ENCODE data around the gene CDCP1.

The CDCP1 gene

GRCh38 chr3:45075821-45076625 lies 70.2 kb downstream of the CDCP1 start:
- H3K4me3 ChIP-seq (ENCODE audit: low read length): no peak overlapping the region
- H3K27me3 ChIP-seq (replicated peaks; ENCODE audit: insufficient read depth, low read length): no peaks in the 10 kb centered on the region
- no peak for DNase-seq
- H3K4me1 ChIP-seq (ENCODE audit: low read length): no peaks in the 10 kb centered on the region
- H3F3A ChIP-seq (ENCODE audit: insufficient read depth, low read length): no peaks in the 10 kb centered on the region
- H3K9me2 ChIP-seq (replicated peaks; ENCODE audit: insufficient read depth, low read length): no peaks in the 10 kb centered on the region
- H3K9ac ChIP-seq (ENCODE audit: low read length): no peak overlapping the region
- H3K27ac ChIP-seq (ENCODE audit: low read length): no peak overlapping the region
- no peak overlapping the region for H3K4me2 ChIP-seq (ENCODE audit: low read depth, low read length)
- H3K79me2 ChIP-seq (ENCODE audit: low read length): no peaks in the 10 kb centered on the region
- H3K9me3 ChIP-seq (replicated peaks; ENCODE audit: insufficient read depth, low read length): no peaks in the 10 kb centered on the region
- no peak for TF ChIP-seq EZH2 (optimal IDR thresholded peaks at IDR 0.05; ENCODE audit: low read depth, low read length)
- no peak for TF ChIP-seq EZH2phosphoT487 (IDR thresholded peaks at IDR 0.05; ENCODE audit: low read length)
- TF ChIP-seq, protein P1, sequence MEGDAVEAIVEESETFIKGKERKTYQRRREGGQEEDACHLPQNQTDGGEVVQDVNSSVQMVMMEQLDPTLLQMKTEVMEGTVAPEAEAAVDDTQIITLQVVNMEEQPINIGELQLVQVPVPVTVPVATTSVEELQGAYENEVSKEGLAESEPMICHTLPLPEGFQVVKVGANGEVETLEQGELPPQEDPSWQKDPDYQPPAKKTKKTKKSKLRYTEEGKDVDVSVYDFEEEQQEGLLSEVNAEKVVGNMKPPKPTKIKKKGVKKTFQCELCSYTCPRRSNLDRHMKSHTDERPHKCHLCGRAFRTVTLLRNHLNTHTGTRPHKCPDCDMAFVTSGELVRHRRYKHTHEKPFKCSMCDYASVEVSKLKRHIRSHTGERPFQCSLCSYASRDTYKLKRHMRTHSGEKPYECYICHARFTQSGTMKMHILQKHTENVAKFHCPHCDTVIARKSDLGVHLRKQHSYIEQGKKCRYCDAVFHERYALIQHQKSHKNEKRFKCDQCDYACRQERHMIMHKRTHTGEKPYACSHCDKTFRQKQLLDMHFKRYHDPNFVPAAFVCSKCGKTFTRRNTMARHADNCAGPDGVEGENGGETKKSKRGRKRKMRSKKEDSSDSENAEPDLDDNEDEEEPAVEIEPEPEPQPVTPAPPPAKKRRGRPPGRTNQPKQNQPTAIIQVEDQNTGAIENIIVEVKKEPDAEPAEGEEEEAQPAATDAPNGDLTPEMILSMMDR (IDR thresholded peaks at IDR 0.05; ENCODE audit: low read length): no peak
- H3K36me3 ChIP-seq (replicated peaks; ENCODE audit: insufficient read depth, low read length): no peaks in the 10 kb centered on the region
- no peak overlapping the region for H2AFZ ChIP-seq (ENCODE audit: low read length)
- no peaks in the 10 kb centered on the region for H4K20me1 ChIP-seq (ENCODE audit: insufficient read depth, low read length)

DNA sequence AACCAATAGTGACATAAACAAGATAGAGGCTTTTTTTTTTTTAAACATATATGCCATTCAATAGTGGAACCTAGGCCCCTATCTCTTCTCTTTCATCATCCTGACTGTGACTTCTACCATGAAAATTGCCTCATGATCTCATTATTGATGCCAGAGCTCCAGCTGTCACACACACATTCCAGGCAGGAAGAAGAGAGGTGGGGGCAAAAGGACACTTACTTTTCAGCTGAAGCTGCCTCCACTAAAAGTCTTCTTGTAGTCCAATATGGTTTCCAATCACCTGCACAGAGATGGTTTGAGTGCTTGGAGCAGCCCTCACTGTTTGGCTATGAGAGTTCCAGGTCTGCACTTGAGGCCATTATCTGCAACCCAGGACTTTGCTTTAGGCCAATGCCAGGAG lies 75.1 kb downstream of the CDCP1 start:
- no peaks in the 10 kb centered on the region for H3F3A ChIP-seq (ENCODE audit: insufficient read depth, low read length)
- no peak overlapping the region for H3K4me3 ChIP-seq (ENCODE audit: low read length)
- no peaks in the 10 kb centered on the region for H3K79me2 ChIP-seq (ENCODE audit: low read length)
- no peaks in the 10 kb centered on the region for H3K4me1 ChIP-seq (ENCODE audit: low read length)
- H2AFZ ChIP-seq (ENCODE audit: low read length): no peak overlapping the region
- no peaks in the 10 kb centered on the region for H4K20me1 ChIP-seq (ENCODE audit: insufficient read depth, low read length)
- H3K9me3 ChIP-seq (replicated peaks; ENCODE audit: insufficient read depth, low read length): no peaks in the 10 kb centered on the region
- no peak for TF ChIP-seq EZH2 (optimal IDR thresholded peaks at IDR 0.05; ENCODE audit: low read depth, low read length)
- TF ChIP-seq EZH2phosphoT487 (IDR thresholded peaks at IDR 0.05; ENCODE audit: low read length): no peak
- TF ChIP-seq, protein P1 (IDR thresholded peaks at IDR 0.05; ENCODE audit: low read length): no peak
- no peaks in the 10 kb centered on the region for H3K27me3 ChIP-seq (replicated peaks; ENCODE audit: insufficient read depth, low read length)
- H3K4me2 ChIP-seq (ENCODE audit: low read depth, low read length): no peak overlapping the region
- H3K9ac ChIP-seq (ENCODE audit: low read length): no peak overlapping the region
- no peaks in the 10 kb centered on the region for H3K9me2 ChIP-seq (replicated peaks; ENCODE audit: insufficient read depth, low read length)
- no peaks in the 10 kb centered on the region for H3K36me3 ChIP-seq (replicated peaks; ENCODE audit: insufficient read depth, low read length)
- H3K27ac ChIP-seq (ENCODE audit: low read length): no peak overlapping the region
- DNase-seq: no peak

GRCh38 chr3:45067941-45068340 lies 78.2 kb downstream of the CDCP1 start:
- H4K20me1 ChIP-seq (ENCODE audit: insufficient read depth, low read length): no peaks in the 10 kb centered on the region
- H3K9ac ChIP-seq (ENCODE audit: low read length): no peak overlapping the region
- H3K4me1 ChIP-seq (ENCODE audit: low read length): no peaks in the 10 kb centered on the region
- no peaks in the 10 kb centered on the region for H3K27me3 ChIP-seq (replicated peaks; ENCODE audit: insufficient read depth, low read length)
- H3K4me3 ChIP-seq (ENCODE audit: low read length): no peak overlapping the region
- no peak for DNase-seq
- H3K79me2 ChIP-seq (ENCODE audit: low read length): no peaks in the 10 kb centered on the region
- no peaks in the 10 kb centered on the region for H3K9me3 ChIP-seq (replicated peaks; ENCODE audit: insufficient read depth, low read length)
- H3F3A ChIP-seq (ENCODE audit: insufficient read depth, low read length): no peaks in the 10 kb centered on the region
- no peak overlapping the region for H3K27ac ChIP-seq (ENCODE audit: low read length)
- H3K36me3 ChIP-seq (replicated peaks; ENCODE audit: insufficient read depth, low read length): no peaks in the 10 kb centered on the region
- no peak overlapping the region for H2AFZ ChIP-seq (ENCODE audit: low read length)
- TF ChIP-seq EZH2phosphoT487 (IDR thresholded peaks at IDR 0.05; ENCODE audit: low read length) (no peak), EZH2 (optimal IDR thresholded peaks at IDR 0.05; ENCODE audit: low read depth, low read length) (no peak)
- TF ChIP-seq, protein P1 (IDR thresholded peaks at IDR 0.05; ENCODE audit: low read length): no peak
- H3K9me2 ChIP-seq (replicated peaks; ENCODE audit: insufficient read depth, low read length): no peaks in the 10 kb centered on the region
- no peak overlapping the region for H3K4me2 ChIP-seq (ENCODE audit: low read depth, low read length)

Measured in MM.1S (cell line).